ENCODE results near the gene NRXN3. TPM values are rescaled to one million over a fixed set of nuclear protein-coding genes. Genes with fewer than 3 reads are reported as not detected.

NRXN3 gene
- total RNA-seq, 1 experiment from 2014 or later, result 1.1 TPM

GRCh38 chr14:79443602-79444001 is 1273.4 kb downstream of the NRXN3 start:
- Histone ChIP-seq H3K9me3 (ENCODE audit: low read length) (no peaks in the 10 kb centered on the region), H2AFZ (ENCODE audit: low read length) (no peak overlapping the region), H3K36me3 (ENCODE audit: low read depth, low read length) (no peaks in the 10 kb centered on the region), H3K4me2 (ENCODE audit: low read length) (no peak overlapping the region), H3K9me2 (replicated peaks; ENCODE audit: low read length) (no peaks in the 10 kb centered on the region), H3K79me2 (ENCODE audit: low read length) (no peaks in the 10 kb centered on the region), H3K4me1 (ENCODE audit: insufficient read depth, low read length) (no peaks in the 10 kb centered on the region), H3K27me3 (ENCODE audit: low read length) (no peaks in the 10 kb centered on the region), H3K4me3 (ENCODE audit: low read length) (no peak overlapping the region), H3F3A (ENCODE audit: low read length, unreplicated experiment) (no peaks in the 10 kb centered on the region), H3K9ac (ENCODE audit: low read length) (no peak overlapping the region), H4K20me1 (ENCODE audit: low read length) (no peaks in the 10 kb centered on the region), H3K27ac (ENCODE audit: low read length) (no peak overlapping the region)
- ATAC-seq (no peak), DNase-seq (no peak)
- intact Hi-C loops (cut with micrococcal nuclease), result no loop called here
- CTCF ChIA-PET, result no interaction called here
- no peak for TF ChIP-seq EZH2 (IDR thresholded peaks at IDR 0.05; ENCODE audit: low read length, unreplicated experiment)
- TF ChIP-seq EZH2phosphoT487 (IDR thresholded peaks at IDR 0.05; ENCODE audit: borderline replicate concordance, low read length), result no peak
- no peak for TF ChIP-seq CTCF (conservative IDR thresholded peaks at IDR 0.05; ENCODE audit: low read depth, low read length)
- POLR2A ChIA-PET (ENCODE audit: unreplicated experiment), result no interaction called here
- no TSS peak for BruUV-seq (replicated peaks)

- H3K4me1 ChIP-seq (ENCODE audit: insufficient read depth, low read length), result no peaks in the 10 kb centered on the region
Measured at GRCh38 chr14:79448960-79449359, 1278.8 kb downstream of the NRXN3 start.

GRCh38 chr14:79451601-79452000 is 1281.4 kb downstream of the NRXN3 start:
- Histone ChIP-seq H3K4me2 (ENCODE audit: low read length) (no peak overlapping the region), H2AFZ (ENCODE audit: low read length) (no peak overlapping the region), H3K79me2 (ENCODE audit: low read length) (no peaks in the 10 kb centered on the region), H3F3A (ENCODE audit: low read length, unreplicated experiment) (no peaks in the 10 kb centered on the region), H3K9ac (ENCODE audit: low read length) (no peak overlapping the region), H3K27me3 (ENCODE audit: low read length) (no peaks in the 10 kb centered on the region), H3K27ac (ENCODE audit: low read length) (no peak overlapping the region), H3K36me3 (ENCODE audit: low read depth, low read length) (no peaks in the 10 kb centered on the region), H4K20me1 (ENCODE audit: low read length) (no peaks in the 10 kb centered on the region), H3K9me2 (replicated peaks; ENCODE audit: low read length) (no peaks in the 10 kb centered on the region), H3K9me3 (ENCODE audit: low read length) (no peaks in the 10 kb centered on the region), H3K4me3 (ENCODE audit: low read length) (no peak overlapping the region), H3K4me1 (ENCODE audit: insufficient read depth, low read length) (no peaks in the 10 kb centered on the region)
- no peak for TF ChIP-seq EZH2phosphoT487 (IDR thresholded peaks at IDR 0.05; ENCODE audit: borderline replicate concordance, low read length)
- TF ChIP-seq CTCF (conservative IDR thresholded peaks at IDR 0.05; ENCODE audit: low read depth, low read length), result no peak
- no peak for TF ChIP-seq EZH2 (IDR thresholded peaks at IDR 0.05; ENCODE audit: low read length, unreplicated experiment)
- no peak for ATAC-seq
- CTCF ChIA-PET, result interaction anchor here (0.6 kb wide), 1 partner anchor 19 kb away, joined by 5 read pairs; no protein-coding TSS in a partner anchor
- BruUV-seq (replicated peaks), result no TSS peak
- intact Hi-C loops (cut with micrococcal nuclease), result no loop called here
- no peak for DNase-seq
- POLR2A ChIA-PET (ENCODE audit: unreplicated experiment), result no interaction called here

More at GRCh38 chr14:79448960-79449359, 1278.8 kb downstream of the NRXN3 start:
- ChIA-PET CTCF (no interaction called here), POLR2A (ENCODE audit: unreplicated experiment) (no interaction called here)
- H3K9me3 ChIP-seq (ENCODE audit: low read length), result no peaks in the 10 kb centered on the region
- no peaks in the 10 kb centered on the region for H3K27me3 ChIP-seq (ENCODE audit: low read length)
- TF ChIP-seq CTCF (conservative IDR thresholded peaks at IDR 0.05; ENCODE audit: low read depth, low read length), result no peak
- TF ChIP-seq EZH2 (IDR thresholded peaks at IDR 0.05; ENCODE audit: low read length, unreplicated experiment), result no peak
- no peaks in the 10 kb centered on the region for H3K9me2 ChIP-seq (replicated peaks; ENCODE audit: low read length)
- no peak overlapping the region for H3K9ac ChIP-seq (ENCODE audit: low read length)
- H3F3A ChIP-seq (ENCODE audit: low read length, unreplicated experiment), result no peaks in the 10 kb centered on the region
- H3K79me2 ChIP-seq (ENCODE audit: low read length), result no peaks in the 10 kb centered on the region
- no peaks in the 10 kb centered on the region for H4K20me1 ChIP-seq (ENCODE audit: low read length)
- ATAC-seq (no peak), DNase-seq (no peak)
- H3K4me2 ChIP-seq (ENCODE audit: low read length), result no peak overlapping the region
- no TSS peak for BruUV-seq (replicated peaks)
- H3K4me3 ChIP-seq (ENCODE audit: low read length), result no peak overlapping the region
- no peaks in the 10 kb centered on the region for H3K36me3 ChIP-seq (ENCODE audit: low read depth, low read length)
- intact Hi-C loops (cut with micrococcal nuclease), result no loop called here
- no peak overlapping the region for H2AFZ ChIP-seq (ENCODE audit: low read length)
- no peak overlapping the region for H3K27ac ChIP-seq (ENCODE audit: low read length)
